Iris pigment epithelial cell (primary cell): ENCODE data around the gene VSIG4.
"Not testable (repeated sequence)": the region's sequence is repeated elsewhere in the genome, so short reads cannot be mapped to it uniquely, and the experiment has no call there.

Experiments used
- DNase-seq: peaks from one replicate; pipeline ENCODE4 v3.0.0-alpha.2; 2011; ENCODE audit warnings: low read depth

VSIG4 gene

GRCh38 chrX:65977161-65977560 is 62.7 kb downstream of the VSIG4 start:
- DNase-seq = not testable (repeated sequence)

- DNase-seq = no peak
Observed at GRCh38 chrX:65976161-65976560, 63.7 kb downstream of the VSIG4 start.

GRCh38 chrX:65975161-65975751 is 64.6 kb downstream of the VSIG4 start:
- not testable (repeated sequence) for DNase-seq
